GM18870 (cell line): ENCODE data around the gene CCNI2.
A peak's percentile ranks its signal among the peaks of the same experiment; 100 is the strongest.

ENCODE experiments used
- ATAC-seq: cut with Tn5 transposase; IDR thresholded peaks from one replicate; pipeline ENCODE4 v1.9.1; 2021; ENCODE audit warnings: moderate library complexity; ENCODE audit not compliant: unreplicated experiment

CCNI2 gene

DNA sequence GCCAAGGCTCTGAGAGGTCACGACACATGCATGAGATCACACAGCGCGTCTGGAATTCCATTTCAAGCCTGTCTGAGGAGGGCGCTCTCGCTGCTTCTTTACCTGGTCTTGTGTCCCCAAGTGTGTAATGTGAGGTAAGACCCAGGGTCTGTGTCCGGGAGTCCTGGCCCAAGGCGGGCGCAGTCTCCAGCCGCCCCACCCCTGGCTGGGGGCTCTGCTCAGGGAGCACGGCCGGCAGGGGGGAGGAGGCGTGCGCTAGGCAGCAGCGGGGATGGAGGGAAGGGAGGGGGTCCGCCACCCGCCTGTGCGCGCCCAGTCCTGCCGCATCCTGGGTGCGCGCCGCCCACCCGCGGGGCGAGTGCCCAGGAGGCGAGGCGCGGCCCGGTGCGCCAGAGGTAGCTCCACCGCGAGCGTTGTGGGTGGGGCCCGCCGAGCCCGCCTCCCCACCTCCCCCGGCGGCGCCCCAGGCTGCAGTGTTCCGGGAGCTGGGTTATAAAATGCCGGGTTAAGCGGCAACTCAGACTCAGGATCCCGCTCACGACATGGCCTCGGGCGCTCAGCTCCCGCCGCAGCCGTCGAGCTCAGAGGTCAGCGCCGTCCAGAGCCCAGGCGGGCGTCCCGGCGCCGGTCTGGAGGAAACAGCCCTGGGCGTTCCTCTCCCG lies at the start of gene CCNI2:
Gene CCNI2, plus strand, starts transcription at position 473 of the 662 bp plus-strand sequence. Its CDS starts 70 bp downstream, at position 543.
- no peak for ATAC-seq

- ATAC-seq = no peak
These were observed 42.4 kb upstream of the CCNI2 start for GRCh38 chr5:132704875-132705274.

DNA sequence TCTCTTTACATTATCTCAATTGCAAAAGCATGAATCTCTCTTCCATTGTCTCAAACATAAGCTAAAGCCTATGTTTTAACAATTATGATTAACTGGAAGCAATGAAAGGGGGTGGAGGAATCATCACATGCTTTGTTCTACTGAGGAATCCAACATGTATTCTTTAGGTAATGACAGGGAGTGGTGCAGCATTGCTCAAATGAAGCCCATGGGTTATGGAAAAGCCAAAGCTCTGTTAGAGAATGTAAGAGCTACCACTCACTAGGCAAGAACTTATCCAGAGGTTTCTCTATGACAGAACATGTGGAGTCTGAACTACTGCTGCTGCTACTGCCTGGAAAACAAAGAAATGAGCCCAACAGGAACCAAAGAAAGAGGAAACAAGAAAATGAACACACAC lies 38.6 kb upstream of the CCNI2 start:
- ATAC-seq = no peak

- ATAC-seq = no peak
These were observed 32.5 kb upstream of the CCNI2 start for GRCh38 chr5:132714456-132715307.

DNA sequence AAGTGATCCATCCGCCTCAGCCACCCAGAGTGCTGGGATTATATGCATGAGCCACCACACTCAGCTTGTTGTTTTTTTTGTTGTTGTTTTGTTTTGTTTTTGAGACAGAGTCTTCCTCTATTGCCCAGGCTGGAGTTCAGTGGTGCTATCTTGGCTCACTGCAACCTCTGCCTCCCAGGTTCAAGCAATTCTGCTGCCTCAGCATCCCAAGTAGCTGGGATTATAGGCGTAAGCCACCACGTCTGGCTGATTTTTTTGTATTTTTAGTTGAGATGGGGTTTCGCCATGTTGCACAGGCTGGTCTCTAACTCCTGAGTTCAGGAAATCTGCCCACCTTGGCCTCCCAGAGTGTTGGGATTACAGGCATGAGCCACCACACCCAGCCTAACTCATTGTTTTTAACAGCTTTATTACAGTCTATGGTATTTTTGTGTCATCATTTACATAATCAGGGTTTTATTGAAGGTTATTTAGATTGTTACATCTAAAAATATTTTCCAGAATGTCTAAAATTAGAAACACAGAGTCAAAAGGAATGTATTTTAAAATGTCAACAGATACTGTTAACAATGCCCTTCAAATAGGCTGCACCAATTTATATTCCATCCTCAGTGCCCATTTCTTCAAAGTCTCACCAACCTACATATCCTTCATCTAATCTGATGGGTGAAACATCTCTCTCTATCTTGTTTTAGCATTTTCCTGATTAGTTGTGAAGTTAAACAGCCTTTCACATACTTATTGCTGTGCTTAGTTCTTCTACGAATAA lies 28.5 kb upstream of the CCNI2 start:
- no peak for ATAC-seq

- no peak for ATAC-seq
These were observed 21.5 kb upstream of the CCNI2 start for GRCh38 chr5:132725745-132726144.

DNA sequence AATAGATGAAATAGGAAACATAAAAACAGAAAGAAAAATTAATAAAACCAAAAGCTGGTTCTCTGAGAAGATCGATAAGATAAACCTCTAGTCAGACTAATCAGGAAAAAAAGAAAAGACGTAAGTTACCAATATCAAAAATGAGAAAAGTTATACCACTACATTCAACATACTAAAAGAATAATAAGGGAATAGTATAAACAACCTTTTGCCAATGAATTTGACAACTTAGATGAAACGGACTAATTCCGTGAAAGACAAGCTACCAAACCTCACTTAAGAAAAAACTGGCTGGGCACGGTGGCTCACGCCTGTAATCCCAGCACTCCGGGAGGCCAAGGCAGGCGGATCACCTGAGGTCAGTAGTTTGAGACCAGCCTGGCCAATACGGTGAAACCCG lies 17.3 kb upstream of the CCNI2 start:
- no peak for ATAC-seq

GRCh38 chr5:132733499-132734148 lies 13.6 kb upstream of the CCNI2 start:
- ATAC-seq = no peak

DNA sequence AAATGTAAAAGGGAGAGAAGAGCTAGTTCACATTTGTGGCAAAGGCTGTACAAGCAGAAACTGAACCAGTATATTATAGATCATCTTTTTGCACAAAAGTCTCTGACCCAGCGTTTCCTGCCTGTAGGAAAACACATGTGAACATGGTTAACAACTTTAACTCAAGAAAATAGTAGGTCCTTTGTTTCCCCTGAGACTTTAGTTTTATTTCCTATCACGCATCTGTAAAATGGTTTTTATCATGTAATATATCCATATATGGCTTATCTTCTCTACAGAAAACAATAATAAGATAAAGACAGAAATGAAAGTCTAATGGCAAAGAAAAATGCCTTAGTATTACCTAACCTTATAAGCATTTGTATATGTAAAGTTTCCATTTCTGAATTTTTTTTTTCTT lies 12.5 kb upstream of the CCNI2 start:
- no peak for ATAC-seq

DNA sequence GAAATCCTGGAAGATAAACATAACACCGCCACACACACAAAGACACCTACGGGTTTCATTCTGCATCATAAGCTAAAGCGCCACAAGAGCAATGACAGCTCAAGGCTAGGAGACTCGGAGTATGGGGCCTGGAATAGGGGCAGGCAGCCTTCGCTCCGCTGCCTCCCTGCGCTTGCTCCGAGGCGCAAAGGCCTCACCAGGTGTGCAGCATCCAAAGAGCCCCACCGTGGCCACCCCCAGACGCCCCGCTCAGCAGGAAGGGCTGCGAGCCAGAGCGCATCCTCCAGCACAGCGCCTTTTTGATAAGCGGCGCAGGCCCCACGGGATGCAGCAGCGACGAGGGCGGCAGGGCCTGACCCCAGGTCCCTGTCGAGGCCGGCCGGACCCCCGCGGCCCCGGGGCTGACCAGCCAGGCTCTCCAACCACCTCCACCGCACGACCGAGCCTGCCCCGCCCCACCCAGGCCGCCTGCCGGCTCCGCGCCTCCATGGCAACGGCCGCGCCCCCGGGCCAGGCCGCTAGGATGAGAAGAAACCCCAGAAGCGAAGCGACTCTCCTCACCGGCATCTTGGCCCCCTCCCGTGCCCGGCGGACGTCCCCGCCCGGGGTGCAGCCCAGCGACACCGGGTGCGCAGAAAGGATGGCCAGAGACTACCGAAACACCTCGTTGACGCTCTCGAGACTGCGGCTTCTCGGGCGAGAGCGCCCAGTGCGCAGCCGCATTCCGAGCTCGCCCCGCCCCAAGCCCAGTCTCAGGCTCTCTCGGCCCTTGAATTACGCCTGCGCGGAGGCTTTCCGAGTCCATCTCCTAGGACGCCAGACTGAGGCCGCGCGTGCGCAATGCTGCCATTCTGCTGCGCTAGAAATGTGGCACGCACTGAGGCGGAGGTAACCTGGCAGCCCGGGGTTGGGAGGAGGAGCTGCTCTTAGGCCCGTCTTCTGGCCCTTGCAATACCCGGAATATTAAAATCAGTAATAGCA lies 10.1 kb upstream of the CCNI2 start, which contains the start of gene KIF3A:
Gene KIF3A, minus strand, starts transcription at position 694 of the 981 bp plus-strand sequence. Its CDS starts 127 bp downstream, at position 567.
- ATAC-seq = peak; percentile 80

- no peak for ATAC-seq
These were observed 9.1 kb upstream of the CCNI2 start for GRCh38 chr5:132737982-132738681.

DNA sequence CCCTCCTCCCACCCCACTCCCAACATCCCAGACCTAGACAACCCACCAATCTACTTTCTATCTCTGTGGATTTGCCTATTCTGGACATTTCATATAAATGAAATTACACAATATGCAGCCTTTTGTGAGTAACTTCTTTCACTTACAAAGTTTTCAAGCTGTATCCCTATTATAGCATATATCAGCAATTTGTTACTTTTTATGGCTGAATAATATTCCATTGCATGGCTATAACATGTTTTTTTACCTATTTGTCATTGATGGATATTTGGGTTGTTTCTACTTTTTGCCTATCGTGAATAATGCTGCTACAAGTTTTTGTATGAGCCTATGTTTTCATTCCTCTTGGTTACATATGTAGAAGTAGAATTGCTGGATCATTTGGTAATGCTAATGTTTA lies 8.0 kb upstream of the CCNI2 start:
- ATAC-seq = no peak

DNA sequence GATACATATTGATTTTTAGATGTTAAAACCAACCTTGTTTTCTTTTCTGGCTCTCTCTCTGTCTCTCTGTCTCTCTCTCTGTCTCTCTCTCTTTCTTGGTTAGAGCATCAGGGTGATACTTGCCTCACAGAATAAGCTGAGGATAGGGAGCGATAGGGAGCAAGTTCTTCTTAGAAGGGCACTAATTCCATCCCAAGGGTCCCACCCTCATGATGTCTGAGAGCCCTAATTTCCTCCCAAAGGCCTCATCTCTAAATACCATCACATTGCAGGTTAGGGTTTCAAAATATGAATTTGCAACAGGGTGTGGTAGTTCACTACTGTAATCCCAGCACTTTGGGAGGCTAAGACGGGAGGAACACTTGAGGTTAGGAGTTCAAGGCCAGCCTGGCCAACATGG lies 5.1 kb upstream of the CCNI2 start:
- no peak for ATAC-seq

DNA sequence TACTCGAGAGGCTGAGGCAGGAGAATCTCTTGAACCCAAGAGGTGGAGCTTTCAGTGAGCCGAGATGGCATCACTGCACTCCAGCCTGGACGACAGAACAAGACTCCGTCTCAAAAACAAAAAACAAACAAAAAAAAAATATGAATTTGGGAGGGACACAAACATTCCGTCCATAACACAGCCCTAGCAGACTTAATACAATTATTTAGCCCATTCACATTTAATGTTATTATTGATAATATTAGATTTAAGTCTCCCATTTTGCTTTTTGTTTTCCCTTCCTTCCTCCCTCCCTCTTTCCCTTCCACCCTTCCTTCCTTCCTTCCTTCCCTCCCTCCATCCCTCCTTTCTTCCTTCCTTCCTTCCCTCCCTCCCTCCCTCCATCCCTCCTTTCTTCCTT lies 4.6 kb upstream of the CCNI2 start:
- no peak for ATAC-seq

- ATAC-seq = no peak
These were observed 2.6 kb upstream of the CCNI2 start for GRCh38 chr5:132744659-132745058.

GRCh38 chr5:132746592-132746953 lies 653 bp upstream of the CCNI2 start:
- ATAC-seq = no peak

DNA sequence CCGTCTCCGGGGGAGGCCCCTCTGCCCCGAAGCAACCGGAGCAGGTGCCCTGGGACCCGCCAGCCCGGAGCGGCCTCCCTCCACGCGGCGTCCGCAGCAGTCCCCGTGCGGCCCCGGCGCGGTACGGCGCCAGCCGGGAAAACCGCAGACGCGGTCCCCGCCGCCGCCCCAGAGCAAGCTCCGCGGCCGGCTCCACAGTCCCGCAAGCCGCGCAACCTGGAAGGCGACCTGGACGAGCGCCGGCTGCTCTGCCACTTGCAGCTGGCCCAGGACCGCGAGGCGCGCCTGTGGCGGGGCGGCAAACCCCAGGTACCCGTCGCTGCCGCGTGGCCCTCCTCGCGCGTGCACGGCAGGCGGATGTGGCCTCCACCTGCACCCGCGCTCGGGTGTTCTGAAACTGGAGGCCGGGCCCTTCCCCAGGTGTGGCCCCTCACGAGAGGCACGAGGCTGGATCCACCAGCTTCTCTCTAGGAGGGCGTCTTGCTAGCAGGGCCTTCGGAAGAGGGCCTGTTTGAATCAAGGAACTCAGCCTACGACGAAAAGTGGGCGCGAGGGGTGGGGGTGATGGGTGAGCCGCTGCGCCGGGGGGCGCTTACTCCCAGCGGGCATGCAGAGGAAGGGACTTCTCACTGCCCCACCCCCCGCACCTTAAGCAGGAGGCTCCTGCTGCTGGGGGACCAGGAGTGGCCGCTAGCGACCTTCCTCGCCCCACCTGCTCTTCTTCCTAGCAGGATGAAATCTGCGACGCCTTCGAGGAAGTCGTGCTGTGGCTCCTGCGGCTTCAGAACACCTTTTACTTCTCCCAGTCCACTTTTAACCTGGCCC lies 602 bp downstream of the CCNI2 start:
- ATAC-seq = no peak

DNA sequence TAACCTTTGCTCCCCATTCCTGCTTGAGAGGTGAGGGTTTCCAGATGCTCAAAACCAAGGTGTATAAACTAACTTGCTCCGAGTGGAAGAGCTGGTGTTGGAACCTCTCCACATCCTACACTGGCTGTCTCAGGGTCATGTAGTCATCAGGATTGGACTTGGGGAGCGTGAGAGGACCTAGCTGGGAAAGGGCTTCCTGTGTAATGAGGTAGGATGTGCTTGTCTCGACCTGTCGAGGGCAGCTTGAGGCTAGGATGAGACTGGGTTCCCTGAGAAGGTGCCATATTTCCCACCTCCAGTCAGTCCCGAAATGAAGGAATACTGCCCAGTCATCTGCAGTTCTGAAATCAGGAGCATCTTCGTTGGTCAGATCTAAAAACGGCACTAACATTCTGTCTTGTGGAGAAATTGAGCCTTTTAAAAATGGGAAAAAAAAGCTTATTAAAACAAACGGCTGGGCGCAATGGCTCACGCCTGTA lies 1.3 kb downstream of the CCNI2 start:
- no peak for ATAC-seq
